M059J (cell line): Measurements from ENCODE around the gene ASIC2. TPM values are rescaled to one million over a fixed set of nuclear protein-coding genes. Genes with fewer than 3 reads are reported as not detected.

Experiments used
- DNase-seq: peaks from one replicate; pipeline ENCODE4 v3.0.0-alpha.2; 2012; ENCODE audit warnings: low read depth
- total RNA-seq: library from RNA; depleted of rRNA; stranded (reverse); fragments of >200 nt; shearing (Covaris generic); gene quantifications from 2 replicates; pipeline ENCODE4 v1.2.3, GENCODE V29; 2014; rRNA removed

The ASIC2 gene
- total RNA-seq: not detected in 2 replicates

DNA sequence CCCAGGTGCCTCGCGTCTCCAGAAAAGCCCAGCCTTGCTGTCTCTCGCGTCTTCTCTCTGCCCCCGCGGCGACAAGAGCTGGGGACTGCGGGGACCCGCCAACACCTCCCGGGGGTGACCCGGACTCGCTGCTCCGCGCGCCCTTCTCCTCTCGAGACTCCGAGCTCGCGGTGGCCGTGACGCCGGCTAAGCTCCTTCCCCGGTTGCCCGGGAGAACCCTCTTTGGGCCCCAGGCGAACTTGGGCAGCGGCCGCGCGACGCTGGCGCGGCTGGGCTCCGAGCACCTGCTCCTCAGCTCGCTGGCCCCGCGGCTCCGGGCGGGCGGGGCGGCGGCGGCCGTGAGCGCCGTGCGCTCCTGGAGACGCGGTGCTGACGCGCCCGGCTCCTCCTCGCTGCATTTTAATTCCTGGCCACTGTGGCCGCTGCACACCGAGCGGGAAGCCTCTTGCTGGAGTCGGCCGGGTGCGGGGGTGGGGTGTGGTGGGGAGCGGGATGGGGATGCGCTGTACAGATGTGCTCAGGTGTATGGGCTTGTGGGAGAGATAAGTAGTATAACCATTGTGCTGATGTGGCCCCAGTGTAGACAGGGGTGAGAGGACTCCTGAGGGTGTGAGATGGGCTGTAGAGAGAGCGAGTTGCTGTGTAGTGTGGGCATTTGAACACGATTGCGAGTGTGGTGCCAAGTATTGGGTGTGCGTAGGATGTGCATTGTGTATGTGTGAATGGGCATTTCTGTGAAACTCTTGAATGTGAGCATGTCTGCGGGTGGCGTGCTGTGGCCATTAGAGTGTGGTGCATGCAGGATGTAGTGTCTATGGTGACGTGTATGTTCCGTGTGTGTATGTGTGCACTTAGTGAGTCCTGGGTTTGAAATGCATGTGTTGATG, at the start of gene ASIC2:
ASIC2 (minus strand) TSS at position 315 of the 887 bp plus-strand sequence.
- no peak for DNase-seq

DNA sequence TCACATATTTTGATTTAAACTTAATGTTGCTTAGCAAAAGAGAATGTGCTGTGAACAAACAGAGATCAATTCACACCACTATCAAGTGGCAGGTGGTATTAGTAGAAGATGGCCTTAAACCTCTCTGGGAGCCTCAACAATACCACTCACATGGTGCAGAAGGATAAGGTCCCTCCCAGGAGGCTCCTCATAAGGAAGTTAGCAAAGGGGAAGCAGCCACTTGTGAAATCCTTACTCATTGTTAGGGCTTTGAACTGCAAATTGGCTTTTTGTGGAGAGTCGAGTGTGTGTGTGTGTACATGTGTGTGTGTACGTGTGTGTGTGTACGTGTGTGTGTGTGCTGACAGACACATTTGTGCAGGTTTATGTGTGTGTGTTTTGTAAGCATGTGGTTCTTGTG, 48.9 kb upstream of the ASIC2 start:
- no peak for DNase-seq

DNA sequence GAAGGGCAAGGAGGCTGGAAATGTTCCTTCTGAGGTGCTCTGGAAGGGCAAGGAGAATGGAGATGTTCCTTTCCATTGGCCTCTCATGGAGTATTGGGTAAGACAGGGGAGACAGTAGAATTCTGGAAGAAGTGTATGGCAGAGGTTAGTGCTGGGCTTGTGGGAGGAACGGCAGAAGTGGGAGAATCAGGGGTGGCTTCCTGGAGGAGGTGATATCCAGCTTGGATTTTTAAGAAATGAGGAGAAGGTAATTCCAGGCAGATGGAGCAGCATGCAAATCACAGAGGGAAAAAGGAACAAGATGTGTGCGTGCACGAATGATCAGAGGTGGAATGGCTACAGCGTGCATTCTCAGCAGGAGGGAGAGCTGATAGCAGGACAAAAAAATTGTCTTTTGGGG, 45.1 kb upstream of the ASIC2 start:
- DNase-seq: no peak

DNA sequence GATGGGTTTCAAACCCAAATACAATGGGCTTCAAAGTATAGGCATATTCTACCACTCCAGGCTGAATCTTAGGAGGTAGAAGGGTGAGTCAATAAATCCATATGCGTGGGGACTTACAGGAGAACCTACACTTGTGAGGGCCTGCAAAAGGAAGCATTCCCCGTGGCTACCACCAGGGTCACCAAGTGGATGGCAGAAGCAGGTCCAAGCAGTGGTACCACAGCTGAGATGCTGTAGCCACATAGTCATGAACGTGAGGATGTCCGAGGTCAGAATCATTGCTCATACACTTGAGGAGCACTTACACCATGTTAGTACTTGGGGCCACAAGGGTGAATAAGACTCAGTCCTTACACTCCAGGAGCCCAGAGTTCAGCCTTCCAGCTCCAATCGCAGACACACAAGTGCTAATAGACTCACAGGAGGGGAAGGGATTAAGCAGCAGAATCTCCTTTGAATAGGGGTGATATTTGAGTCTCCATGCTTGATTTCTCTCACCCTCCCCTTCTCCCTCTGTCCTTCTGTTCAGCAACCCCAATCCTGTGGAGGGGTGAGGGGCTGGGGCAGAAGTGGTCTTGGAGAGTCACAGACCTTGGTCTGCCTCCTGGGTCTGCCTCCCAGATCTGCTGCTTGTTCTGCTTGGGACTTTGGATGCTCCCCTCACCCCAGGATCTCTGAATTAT, 42.5 kb upstream of the ASIC2 start:
- DNase-seq: no peak

DNA sequence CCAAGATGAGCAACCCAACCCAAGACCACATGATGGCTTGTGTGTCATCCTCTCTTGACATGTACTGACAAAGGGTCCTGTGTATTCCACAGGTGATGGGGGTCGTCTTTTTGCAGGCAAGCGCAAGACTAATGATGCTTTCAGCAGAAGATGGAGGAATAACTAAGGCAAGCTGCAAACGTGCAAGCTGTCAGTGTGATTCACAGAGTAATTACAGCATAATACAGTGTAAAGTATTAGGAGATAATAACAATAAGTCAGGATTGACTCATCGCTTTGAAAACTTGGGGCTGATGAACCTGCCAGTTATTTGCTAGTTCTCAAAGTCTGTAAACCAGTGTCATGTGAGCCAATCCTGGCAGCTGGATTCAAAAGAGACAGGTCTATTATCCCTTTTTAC, 41.6 kb upstream of the ASIC2 start:
- DNase-seq: no peak

DNA sequence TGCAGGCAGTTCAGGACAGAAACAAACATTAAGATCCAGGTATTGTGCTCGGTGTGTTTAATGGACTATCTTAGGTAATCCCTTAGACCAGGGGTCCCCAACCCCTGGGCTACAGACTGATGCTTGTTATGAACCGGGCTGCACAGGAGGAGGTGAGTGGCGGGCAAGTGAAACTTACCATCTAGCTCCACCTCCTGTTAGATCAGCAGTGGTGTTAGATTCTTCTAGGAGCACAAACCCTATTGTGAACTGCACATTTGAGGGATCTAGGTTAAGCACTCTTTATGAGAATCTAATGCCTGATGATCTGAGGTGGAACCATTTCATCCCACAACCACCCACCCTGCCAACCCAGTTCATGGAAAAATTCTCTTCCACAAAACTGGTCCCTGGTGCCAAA, 37.8 kb upstream of the ASIC2 start:
- no peak for DNase-seq

DNA sequence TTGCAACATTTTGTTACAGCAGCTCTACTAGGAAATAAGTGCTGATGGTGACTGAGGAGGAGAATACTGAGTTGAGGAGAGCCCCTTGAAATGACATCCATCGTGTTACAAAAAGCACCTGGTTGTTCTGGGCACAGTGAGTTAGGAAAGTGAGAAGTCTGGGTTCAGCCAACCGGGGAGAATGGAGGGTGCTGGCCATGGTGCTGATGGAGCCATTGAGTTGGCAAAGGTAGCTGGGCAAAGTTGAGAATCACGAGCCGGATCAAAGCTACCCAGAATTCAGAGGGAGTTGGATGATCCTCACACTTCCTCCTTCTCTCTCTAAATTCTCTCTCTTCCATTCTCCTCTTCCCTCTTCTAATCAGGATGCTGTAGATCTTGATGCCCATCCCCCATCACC, 35.0 kb upstream of the ASIC2 start:
- DNase-seq: peak; percentile 2

DNA sequence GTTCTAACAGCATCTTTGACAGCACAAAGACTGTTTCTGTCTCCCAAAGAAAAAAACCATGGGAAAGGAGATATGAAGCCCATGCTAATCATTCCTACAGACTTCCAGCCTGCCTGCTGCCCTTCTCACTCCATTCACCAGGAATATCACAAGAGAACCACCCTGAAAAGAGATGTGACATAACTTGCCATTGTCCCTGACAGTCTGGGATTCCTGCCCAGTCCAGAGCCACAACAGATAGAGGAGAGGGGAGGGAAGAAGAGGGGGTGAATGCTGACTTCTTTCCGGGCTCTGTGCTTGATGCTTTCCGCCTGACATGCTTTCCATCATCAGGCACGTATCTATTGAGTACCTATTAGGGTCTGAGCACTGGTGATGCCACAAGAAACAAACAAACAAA, 31.6 kb upstream of the ASIC2 start:
- DNase-seq: no peak

DNA sequence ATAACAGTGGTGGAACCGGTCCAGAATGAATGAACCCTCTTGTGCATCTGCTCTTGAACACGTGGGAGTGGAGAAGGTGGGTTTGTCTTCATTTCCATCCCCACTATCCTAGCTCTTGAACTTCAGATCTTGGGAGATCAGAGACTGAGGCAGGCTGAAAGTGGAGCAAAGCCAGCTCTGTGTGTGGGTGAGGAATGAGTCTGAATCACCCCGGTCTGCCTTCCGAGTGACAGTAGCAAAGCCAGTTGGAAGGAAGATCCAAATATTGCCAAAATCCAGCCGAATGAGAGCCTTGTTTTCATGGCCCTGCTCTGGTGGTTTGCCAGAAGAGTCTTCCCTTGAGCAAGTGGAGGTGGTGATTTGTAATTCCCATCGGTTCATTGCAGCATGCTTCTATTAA, 29.0 kb upstream of the ASIC2 start:
- no peak for DNase-seq

DNA sequence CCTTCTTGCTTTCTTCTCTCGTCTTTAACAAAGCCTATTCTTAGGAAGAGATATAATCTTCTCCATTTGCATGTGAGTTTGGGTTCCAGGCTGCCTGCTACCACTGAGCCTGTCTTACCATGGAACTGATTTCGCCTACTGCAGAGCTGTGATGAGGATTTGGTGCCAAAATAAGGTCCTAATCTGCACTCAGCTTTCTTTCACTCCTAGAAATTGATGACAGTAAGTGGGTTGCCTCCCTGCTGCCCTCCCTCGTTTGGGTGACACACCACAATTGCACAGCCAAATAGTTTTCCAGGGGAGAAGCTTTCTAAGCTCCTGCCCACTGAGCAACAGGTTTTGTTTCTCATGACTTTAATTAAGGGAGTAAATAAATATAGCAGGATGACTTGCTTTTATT, 25.1 kb upstream of the ASIC2 start:
- no peak for DNase-seq

DNA sequence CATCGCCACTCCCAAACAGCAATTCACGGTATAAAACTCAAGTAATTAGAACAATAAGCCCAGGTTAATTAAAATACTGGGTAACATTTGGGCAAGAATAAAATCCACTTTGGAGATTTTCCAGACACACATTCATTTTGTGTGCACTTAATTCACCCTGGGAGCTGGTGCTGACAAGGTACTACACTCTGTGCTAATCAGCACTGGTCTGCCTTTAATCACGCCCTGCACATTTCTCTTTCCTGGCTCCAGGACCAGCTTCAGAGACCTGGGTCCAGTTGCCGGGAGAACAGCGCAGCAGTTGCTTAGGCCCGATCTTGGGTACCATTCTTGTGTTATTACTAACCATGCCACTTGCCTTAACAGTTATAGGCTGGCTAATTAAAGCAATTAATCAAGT, 23.7 kb upstream of the ASIC2 start:
- no peak for DNase-seq

DNA sequence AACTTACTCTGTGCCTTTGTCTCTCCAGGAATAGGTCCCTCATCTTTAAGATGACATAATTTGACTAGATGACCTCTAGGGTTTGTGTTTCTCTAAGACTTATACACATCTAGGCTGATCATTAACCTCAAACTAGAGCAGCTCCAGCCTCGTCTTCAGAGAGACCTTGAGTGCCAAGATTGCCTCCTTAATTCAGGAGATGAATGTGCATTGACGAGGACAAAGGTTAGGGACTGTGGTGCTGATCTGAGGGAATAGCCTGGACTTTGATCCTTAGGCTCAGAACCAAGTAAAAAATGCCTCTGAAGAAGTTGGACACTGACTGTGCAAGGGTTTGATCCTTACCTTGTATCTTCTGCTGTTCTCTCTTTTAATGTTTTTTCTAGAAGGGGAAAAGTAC, 17.2 kb upstream of the ASIC2 start:
- no peak for DNase-seq

DNA sequence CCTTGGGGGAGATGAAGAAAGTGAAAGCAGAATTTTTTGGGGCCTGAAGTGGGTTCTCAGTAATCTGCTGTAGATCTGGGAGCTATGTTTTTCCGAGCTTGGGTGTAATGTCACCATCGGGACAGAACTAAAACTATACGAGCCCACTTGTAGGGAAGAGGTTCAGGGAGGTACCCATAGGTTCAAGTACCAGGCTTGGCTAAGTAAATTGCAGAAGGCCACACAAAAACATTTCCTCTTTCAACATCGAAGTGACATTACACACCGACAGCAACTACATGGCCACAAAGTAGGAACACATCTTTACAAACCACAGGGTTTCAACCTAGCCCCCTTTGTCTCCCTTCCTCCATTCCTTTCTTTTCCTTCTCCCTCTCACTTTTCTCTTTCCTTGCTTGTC, 10.2 kb upstream of the ASIC2 start:
- DNase-seq: no peak

DNA sequence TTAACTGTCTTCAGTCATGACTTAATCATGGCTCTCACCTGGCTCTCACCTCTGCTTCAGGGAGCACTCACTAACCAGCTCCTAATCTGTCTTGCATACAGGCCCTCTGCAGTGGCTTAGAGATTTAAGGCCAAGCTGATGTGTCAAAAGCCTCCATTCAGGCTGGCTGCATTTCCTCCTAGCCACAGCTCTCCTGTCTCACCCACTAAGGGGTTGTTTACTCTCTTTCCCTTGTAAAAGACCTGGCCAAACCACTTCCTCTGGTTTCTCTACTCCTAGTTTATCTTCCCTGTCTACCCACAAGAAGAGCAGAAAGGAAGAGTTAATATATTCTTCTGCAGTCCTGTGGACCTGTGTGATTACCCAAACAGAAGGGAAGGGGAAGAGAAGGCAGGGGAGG, 9.3 kb upstream of the ASIC2 start:
- DNase-seq: peak; percentile 17

DNA sequence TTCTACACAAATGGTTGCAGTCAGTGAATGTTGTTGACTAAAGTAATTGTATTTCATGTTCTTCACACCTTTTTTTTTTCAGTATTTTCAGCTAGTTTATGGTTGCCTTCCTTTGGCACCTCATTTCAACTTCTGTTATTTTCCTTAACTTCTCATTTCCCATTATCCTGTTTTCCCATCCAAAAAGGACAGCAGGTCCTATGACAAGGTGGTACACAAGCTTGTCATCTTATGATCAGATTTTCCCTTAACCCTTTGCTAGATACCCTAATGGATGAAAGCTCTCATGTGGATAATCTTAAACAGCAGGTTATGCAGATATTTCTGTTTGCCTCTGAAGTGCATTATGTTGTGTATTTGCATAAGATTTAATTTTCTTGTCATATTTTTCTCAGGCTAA, 7.1 kb upstream of the ASIC2 start:
- DNase-seq: no peak

DNA sequence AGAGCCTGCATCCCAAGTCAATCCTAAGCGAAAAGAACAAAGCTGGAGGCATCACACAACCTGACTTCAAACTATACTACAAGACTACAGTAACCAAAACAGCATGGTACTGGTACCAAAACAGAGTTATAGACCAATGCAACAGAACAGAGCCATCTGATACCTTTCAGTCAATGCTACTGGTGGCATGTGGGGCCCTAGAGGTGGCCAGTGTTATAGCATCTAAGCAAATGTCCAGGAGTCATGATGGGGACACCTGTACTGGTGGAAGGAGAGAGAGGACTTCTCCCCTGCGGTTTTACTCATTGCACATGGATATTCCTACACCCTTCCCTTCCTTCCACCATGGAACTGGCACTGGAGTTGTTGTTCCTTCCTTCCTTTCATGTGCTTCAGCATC, 6.0 kb upstream of the ASIC2 start:
- DNase-seq: no peak

DNA sequence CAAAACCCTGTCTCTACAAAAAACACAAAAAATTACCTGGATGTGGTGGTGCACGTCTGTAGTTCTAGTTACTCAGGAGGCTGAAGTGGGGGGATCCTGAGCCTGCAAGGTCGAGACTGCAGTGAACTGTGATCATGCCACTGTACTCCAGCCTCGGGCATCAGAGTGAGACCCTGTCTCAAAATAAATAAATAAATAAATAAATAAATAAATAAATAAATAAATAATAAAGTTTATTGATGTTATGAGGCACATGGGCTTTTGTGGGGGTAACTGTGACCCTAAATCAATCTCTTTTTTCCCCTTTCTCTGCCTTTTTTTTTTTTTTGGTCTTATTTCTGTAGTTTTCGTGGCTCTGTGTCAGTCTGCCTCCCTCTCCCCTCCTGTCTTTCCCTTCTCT, 4.5 kb upstream of the ASIC2 start:
- DNase-seq: no peak

DNA sequence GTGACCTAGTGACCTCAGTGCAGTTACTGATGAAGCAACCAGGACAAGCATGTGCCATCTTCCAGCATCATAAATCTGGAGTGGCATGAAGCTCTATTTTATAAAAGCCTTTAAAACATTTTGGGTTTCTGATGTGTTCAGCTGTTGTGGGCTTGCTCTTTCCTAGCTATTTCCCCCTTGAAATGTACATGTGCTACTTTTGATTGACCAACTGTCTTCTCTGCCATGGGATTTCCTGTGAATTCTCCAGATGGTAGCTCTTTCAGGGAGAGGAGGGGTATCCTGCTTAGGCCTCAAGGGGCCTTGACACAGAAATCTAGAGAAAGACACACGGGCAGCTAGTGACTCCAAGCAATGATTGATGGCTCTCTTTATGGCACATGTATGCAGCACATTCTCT, 1.9 kb upstream of the ASIC2 start:
- DNase-seq: no peak

DNA sequence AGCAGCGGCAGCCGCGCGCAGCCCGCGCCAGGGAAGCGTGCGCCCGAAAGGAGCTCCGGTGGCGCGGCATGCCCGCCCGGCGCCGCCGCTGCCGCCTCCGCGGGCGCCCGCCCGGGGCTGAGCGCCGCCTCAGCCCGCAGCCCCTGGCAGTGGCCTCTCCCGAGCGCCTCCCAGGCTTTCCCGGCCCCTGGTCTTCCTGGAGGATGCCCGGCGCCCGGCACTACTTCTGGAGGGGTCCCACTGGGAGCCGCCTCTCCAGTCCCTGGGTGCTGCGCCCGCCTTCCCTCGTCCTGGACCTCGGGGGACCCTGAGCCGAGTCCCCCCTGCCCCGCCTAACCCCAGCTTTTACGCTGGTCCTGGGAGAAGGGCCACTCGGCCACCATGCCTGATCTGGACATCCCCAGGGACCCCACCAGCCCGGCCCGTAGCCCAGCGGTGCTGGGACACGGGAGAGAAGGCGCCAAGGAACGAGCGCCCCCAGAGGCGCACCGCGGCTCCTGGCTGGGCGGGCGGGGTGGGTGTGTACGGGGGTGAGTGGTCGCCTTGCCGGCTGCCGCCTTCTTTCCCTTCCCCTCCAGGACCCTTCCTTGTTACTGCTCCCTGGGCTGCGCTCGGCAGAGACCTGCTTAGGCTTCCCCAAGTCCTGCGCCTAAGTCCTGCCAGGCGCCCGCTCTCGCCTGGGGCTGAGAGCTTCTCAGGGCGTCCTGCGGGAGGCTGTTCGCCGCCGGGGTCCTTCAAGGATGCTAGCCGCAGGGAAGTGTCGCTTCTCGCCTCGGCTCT, 704 bp downstream of the ASIC2 start:
- DNase-seq: no peak

DNA sequence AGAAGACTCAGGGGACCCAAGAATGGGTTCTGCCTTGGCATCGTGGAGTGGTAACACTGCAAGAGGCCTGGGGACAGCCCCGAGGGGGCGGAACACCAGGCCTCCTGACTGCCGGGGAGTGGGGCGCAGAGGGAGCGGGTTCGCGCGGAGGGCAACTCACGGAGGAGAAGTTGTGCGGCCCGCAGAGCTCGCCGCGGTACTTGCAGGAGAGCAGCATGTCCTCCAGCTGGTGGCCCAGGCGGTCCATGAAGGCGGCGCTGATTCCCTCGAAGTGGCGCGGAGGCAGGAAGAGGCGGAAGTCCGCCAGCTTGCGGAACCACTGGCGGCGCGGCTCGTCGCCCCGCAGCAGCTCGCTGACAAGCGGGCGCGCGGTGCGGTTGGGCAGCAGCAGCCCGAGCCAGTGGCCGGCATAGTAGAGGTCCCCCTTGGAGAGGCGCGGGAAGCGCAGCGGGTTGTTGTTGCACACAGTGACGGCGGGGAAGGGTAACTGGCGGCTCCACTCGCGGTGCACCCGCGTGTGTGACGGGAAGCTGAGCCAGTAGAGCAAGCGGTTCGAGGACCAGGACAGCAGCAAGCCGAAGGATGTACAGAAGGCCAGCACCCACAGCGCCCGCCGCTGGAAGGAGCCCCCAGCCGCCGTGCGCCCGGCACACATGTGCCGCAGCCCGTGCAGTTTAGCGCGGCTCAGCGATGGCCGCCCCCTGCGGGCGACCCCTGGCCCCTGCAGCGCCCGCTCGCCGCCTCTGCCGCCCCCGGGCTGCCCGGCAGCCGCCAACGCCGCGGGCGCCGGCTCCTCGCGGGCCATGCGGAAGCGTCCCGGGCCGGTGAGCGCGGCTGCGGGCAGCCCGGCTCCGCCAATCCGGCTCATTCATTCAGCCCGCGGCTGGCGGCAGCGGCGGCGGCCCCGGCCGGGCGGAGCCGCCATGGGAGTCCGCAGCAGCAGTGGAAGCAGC, 1.6 kb downstream of the ASIC2 start:
- no peak for DNase-seq

DNA sequence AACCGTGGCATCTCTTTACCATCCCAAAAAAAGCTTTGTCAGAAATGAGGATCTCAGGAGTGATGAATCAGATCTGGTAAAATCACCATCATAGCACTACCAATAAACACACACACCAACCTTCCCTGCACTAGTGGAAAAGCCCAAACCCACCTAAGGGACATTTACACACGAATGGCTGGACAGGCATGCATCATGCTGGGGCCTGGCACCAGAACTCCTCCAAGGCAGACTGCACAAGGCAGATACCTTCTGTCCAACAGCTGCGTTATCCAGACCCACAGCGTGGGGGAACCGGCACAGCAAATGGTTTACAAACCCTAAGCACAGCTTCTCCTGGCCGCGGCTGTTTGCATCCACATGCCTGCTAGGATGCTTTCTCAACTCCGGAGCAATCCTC, 2.8 kb downstream of the ASIC2 start:
- DNase-seq: no peak
